CD4-positive, alpha-beta T cell (primary cell): Measurements from ENCODE around the gene RALGPS1. TPM values are rescaled to one million over a fixed set of nuclear protein-coding genes. Genes with fewer than 3 reads are reported as not detected.
"Not testable (repeated sequence)": the region's sequence is repeated elsewhere in the genome, so short reads cannot be mapped to it uniquely, and the experiment has no call there.

Experiments used
- ATAC-seq: fragments of 200-7000 bp; cut with Tn5 transposase; one replicate; pipeline ENCODE4 v1.10.0; 2022; ENCODE audit warnings: mild to moderate bottlenecking; ENCODE audit not compliant: poor library complexity
- CTCF ChIA-PET: fragments of 350-600 bp; sonication (Branson Sonifier 250); formaldehyde crosslinking; loops from one replicate; lab custom pipeline; 2021; ENCODE audit warnings: antibody characterized with exemption, inconsistent platforms; lab: Charles Lee
- POLR2A ChIA-PET: fragments of 350-600 bp; sonication (Branson Sonifier 250); formaldehyde crosslinking; loops from one replicate; lab custom pipeline; 2021; ENCODE audit warnings: antibody characterized with exemption, inconsistent platforms; lab: Charles Lee
- DNase-seq, 14 experiments: peaks; one replicate each; pipeline ENCODE4 v3.0.0-alpha.2; 2013 to 2020; ENCODE audit warnings: mixed read lengths in 2 of 14
- H3K27ac ChIP-seq, 2 donors: one replicate each; pipeline versions ENCODE4 v1.5.1 to v1.7.0; 2013; ENCODE audit warnings: low read length in 2 of 2, low read depth in 1 of 2, mild to moderate bottlenecking in 1 of 2
- H3K27me3 ChIP-seq, 2 experiments: 1 replicate in 1 of 2; 2 replicates in 1 of 2; pipeline versions ENCODE4 v1.6.1 to v1.7.0; 2013; ENCODE audit warnings: low read length in 2 of 2, control low read depth in 1 of 2, mild to moderate bottlenecking in 1 of 2, moderate library complexity in 1 of 2; ENCODE audit not compliant: insufficient read depth in 2 of 2, control insufficient read depth in 1 of 2
- H3K36me3 ChIP-seq: one replicate; pipeline ENCODE4 v1.6.1; 2013; ENCODE audit warnings: low read length, control low read depth; ENCODE audit not compliant: insufficient read depth
- H3K4me1 ChIP-seq: one replicate; pipeline ENCODE4 v1.6.1; 2013; ENCODE audit warnings: low read length, control low read depth; ENCODE audit not compliant: insufficient read depth
- H3K4me3 ChIP-seq: one replicate; pipeline ENCODE4 v1.5.1; 2013; ENCODE audit warnings: mild to moderate bottlenecking, low read length, moderate library complexity
- H3K9me3 ChIP-seq, 2 experiments: 1 replicate in 1 of 2; 2 replicates in 1 of 2; pipeline versions ENCODE4 v1.6.1 to v1.7.0; 2013; ENCODE audit warnings: low read length in 2 of 2, mild to moderate bottlenecking in 2 of 2, control low read depth in 1 of 2, moderate library complexity in 1 of 2; ENCODE audit not compliant: control insufficient read depth in 1 of 2, insufficient read depth in 1 of 2
- H3K27ac Mint-ChIP-seq: one replicate; pipeline ENCODE4 v1.8.0; 2020; ENCODE audit warnings: mixed read lengths
- H3K27me3 Mint-ChIP-seq: one replicate; pipeline ENCODE4 v1.8.0; 2021; ENCODE audit warnings: mixed read lengths
- H3K36me3 Mint-ChIP-seq: one replicate; pipeline ENCODE4 v1.8.0; 2021; ENCODE audit warnings: low read depth, mixed read lengths
- H3K4me1 Mint-ChIP-seq: one replicate; pipeline ENCODE4 v1.8.0; 2021; ENCODE audit warnings: low read depth, mixed read lengths
- H3K4me3 Mint-ChIP-seq: one replicate; pipeline ENCODE4 v1.8.0; 2020; ENCODE audit warnings: mild to moderate bottlenecking, mixed read lengths
- H3K9me3 Mint-ChIP-seq: one replicate; pipeline ENCODE4 v1.8.0; 2020; ENCODE audit warnings: mixed read lengths
- CTCF ChIP-seq: fragments of 200-600 bp; IDR thresholded peaks from one replicate; pipeline ENCODE4 v1.8.0; 2022; ENCODE audit warnings: antibody characterized with exemption, mild to moderate bottlenecking
- intact Hi-C, 2 experiments: fragments of 100-400 bp; cut with DNase I in 1 of 2; cut with micrococcal nuclease in 1 of 2; formaldehyde crosslinking; loops; one replicate each; pipeline versions ENCODE4 v1.15.1 to v1.9.0; 2023 to 2025; cut with DNase I, micrococcal nuclease
- total RNA-seq, 174 experiments: library from RNA in 2 of 174; stranded (reverse) in 2 of 174; gene quantifications; one replicate each; pipeline ENCODE4 v1.2.3 and lab custom pipeline; 2021 to 2026

Gene RALGPS1
- total RNA-seq, 2 experiments from 2014 or later: 5.8 to 6.3 TPM

DNA sequence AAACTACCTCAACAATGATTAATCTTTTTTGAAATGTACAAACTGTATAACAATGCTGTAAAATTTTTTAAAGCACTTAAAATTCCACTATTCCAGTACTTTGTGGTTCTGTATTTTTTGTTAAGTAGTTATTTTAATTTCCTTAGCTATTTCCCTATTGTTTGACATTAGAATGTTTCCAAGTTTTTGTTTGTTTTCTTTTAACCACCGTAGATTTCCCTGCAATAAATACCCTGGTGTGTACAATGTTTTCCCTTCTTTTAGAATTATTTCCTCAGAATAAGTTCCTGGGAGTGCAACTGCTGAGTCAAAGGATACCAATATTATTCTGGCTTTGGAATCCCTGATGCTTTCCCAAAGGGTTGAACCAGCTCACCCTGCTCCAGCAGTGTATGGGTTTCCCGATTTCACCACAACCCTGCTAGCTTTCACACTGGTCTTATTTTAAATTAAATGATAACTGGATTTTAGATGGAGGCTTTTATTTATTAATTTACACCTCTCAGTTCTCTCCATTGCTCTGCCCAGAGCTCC is 228.4 kb downstream of the RALGPS1 start:
- no peaks in the 10 kb centered on the region for H3K36me3 Mint-ChIP-seq
- no peaks in the 10 kb centered on the region for H3K9me3 ChIP-seq
- ChIA-PET CTCF (no interaction called here), POLR2A (no interaction called here)
- H3K27me3 Mint-ChIP-seq: no peaks in the 10 kb centered on the region
- DNase-seq: no peak
- no peak overlapping the region for H3K27ac ChIP-seq
- peaks cover 2% of the 10 kb centered on the region for H3K9me3 Mint-ChIP-seq
- H3K27ac Mint-ChIP-seq: no peak overlapping the region
- no peaks in the 10 kb centered on the region for H3K4me1 ChIP-seq
- H3K36me3 ChIP-seq: no peaks in the 10 kb centered on the region
- H3K4me3 Mint-ChIP-seq: no peak overlapping the region
- no peak overlapping the region for H3K4me3 ChIP-seq
- no peak for ATAC-seq
- H3K4me1 Mint-ChIP-seq: no peaks in the 10 kb centered on the region
- intact Hi-C loops: no loop called here
- no peaks in the 10 kb centered on the region for H3K27me3 ChIP-seq
- TF ChIP-seq CTCF: no peak

GRCh38 chr9:127143920-127144465 is 229.4 kb downstream of the RALGPS1 start:
- H3K36me3 ChIP-seq: no peaks in the 10 kb centered on the region
- H3K27ac ChIP-seq: no peak overlapping the region
- H3K27me3 Mint-ChIP-seq: no peaks in the 10 kb centered on the region

DNA sequence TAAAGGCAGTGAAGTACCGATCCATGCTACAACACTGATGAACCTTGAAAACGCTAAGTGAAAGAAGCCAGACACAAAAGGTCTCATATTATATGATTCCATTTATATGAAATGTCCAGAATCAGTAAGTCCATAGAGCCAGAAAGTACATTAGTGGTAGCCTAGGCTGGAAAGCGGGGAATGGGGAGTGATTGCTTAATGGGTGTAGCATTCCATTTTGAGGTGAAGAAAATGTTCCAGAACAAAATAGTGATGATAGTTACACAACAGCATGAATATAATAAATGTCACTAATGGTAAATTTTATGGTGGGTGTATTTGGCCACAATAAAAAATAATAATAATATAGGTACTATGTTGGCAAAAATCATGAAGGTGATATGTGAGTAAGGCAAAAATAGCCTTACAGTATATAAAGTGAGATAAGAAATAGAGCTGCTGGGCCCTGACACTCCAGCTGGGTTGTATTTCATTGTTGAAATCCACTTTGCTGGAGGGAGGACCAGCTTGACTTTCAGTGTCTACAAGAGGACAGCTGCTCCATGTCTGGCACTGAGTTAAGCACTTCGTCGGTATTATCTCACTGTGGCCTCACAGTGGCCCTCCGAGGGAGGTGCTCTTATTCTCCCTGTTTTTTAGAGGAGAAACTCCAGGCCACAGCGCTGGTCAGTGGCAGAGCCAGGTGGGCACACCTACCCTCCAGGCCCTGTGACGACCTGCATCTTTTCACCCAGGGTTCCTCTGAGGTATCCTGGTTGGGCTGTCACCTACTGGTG is 230.3 kb downstream of the RALGPS1 start:
- ChIA-PET POLR2A (no interaction called here), CTCF (no interaction called here)
- Histone ChIP-seq H3K27ac (no peak overlapping the region), H3K9me3 (no peaks in the 10 kb centered on the region), H3K36me3 (no peaks in the 10 kb centered on the region), H3K4me3 (no peak overlapping the region), H3K4me1 (no peaks in the 10 kb centered on the region), H3K27me3 (no peaks in the 10 kb centered on the region)
- DNase-seq: no peak
- ATAC-seq: no peak
- H3K27me3 Mint-ChIP-seq: no peaks in the 10 kb centered on the region
- H3K36me3 Mint-ChIP-seq: no peaks in the 10 kb centered on the region
- intact Hi-C loops: no loop called here
- H3K4me1 Mint-ChIP-seq: no peaks in the 10 kb centered on the region
- H3K9me3 Mint-ChIP-seq: peaks cover 2% of the 10 kb centered on the region
- H3K27ac Mint-ChIP-seq: no peak overlapping the region
- no peak overlapping the region for H3K4me3 Mint-ChIP-seq
- TF ChIP-seq CTCF: no peak

More at GRCh38 chr9:127143920-127144465, 229.4 kb downstream of the RALGPS1 start:
- Histone ChIP-seq H3K27me3 (no peaks in the 10 kb centered on the region), H3K4me1 (no peaks in the 10 kb centered on the region), H3K9me3 (no peaks in the 10 kb centered on the region), H3K4me3 (no peak overlapping the region)
- DNase-seq (no peak), ATAC-seq (no peak)
- POLR2A ChIA-PET: no interaction called here
- H3K36me3 Mint-ChIP-seq: no peaks in the 10 kb centered on the region
- no peak overlapping the region for H3K27ac Mint-ChIP-seq
- no peak for TF ChIP-seq CTCF
- H3K4me3 Mint-ChIP-seq: no peak overlapping the region
- CTCF ChIA-PET: no interaction called here
- H3K9me3 Mint-ChIP-seq: peaks cover 2% of the 10 kb centered on the region
- no peaks in the 10 kb centered on the region for H3K4me1 Mint-ChIP-seq
- intact Hi-C loops: no loop called here

GRCh38 chr9:127146841-127147240 is 232.3 kb downstream of the RALGPS1 start:
- POLR2A ChIA-PET, H3K27me3 Mint-ChIP-seq, ATAC-seq, H3K36me3 ChIP-seq, H3K9me3 Mint-ChIP-seq, H3K4me3 Mint-ChIP-seq, H3K4me1 Mint-ChIP-seq, H3K4me3 ChIP-seq, CTCF ChIA-PET, H3K36me3 Mint-ChIP-seq, H3K27ac ChIP-seq, intact Hi-C loops, H3K27me3 ChIP-seq, DNase-seq, H3K4me1 ChIP-seq, H3K27ac Mint-ChIP-seq, H3K9me3 ChIP-seq: not testable (repeated sequence)
